IPS-18c (cell line): ENCODE data around the gene MAPK8IP3.

Source experiments
- H3K4me3 ChIP-seq: 2 replicates; pipeline ENCODE4 v1.7.0; 2013; ENCODE audit warnings: low read depth, mild to moderate bottlenecking, low read length, moderate library complexity; ENCODE audit not compliant: insufficient read depth
- H3K9me3 ChIP-seq: one replicate; pipeline ENCODE4 v1.6.1; 2013; ENCODE audit warnings: mild to moderate bottlenecking, low read length, moderate library complexity; ENCODE audit not compliant: control insufficient read depth, insufficient read depth

Gene MAPK8IP3

GRCh38 chr16:1782408-1783264 lies 76.6 kb downstream of the MAPK8IP3 start, which contains the start of the genes NUBP2 and SPSB3:
Gene NUBP2 (plus strand): TSS chr16:1782960. CDS start chr16:1783021, 61 bp downstream.
Gene SPSB3 (minus strand): TSS chr16:1782571. CDS start chr16:1781483, 1,088 bp downstream.
- peak within 1 kb of the TSS; percentile 80 for H3K4me3 ChIP-seq
- peaks cover 4% of the 10 kb centered on the region for H3K9me3 ChIP-seq

- Histone ChIP-seq H3K4me3 (no peak overlapping the region), H3K9me3 (peaks cover 4% of the 10 kb centered on the region)
Observed at GRCh38 chr16:1784977-1785845, 79.2 kb downstream of the MAPK8IP3 start.

GRCh38 chr16:1785846-1786170 lies 79.8 kb downstream of the MAPK8IP3 start:
- H3K9me3 ChIP-seq: peaks cover 4% of the 10 kb centered on the region
- H3K4me3 ChIP-seq: no peak overlapping the region

GRCh38 chr16:1786242-1787055 lies 80.5 kb downstream of the MAPK8IP3 start:
- Histone ChIP-seq H3K9me3 (peaks cover 4% of the 10 kb centered on the region), H3K4me3 (no peak overlapping the region)

- no peak overlapping the region for H3K4me3 ChIP-seq
Observed at GRCh38 chr16:1787056-1787321, 81.0 kb downstream of the MAPK8IP3 start.

GRCh38 chr16:1787322-1788094 lies 81.5 kb downstream of the MAPK8IP3 start:
- Histone ChIP-seq H3K9me3 (peaks cover 4% of the 10 kb centered on the region), H3K4me3 (no peak overlapping the region)

More at GRCh38 chr16:1787056-1787321, 81.0 kb downstream of the MAPK8IP3 start:
- H3K9me3 ChIP-seq: peaks cover 4% of the 10 kb centered on the region

- peaks cover under 1% of the 10 kb centered on the region for H3K9me3 ChIP-seq
- no peak overlapping the region for H3K4me3 ChIP-seq
Observed at GRCh38 chr16:1788095-1788707, 82.2 kb downstream of the MAPK8IP3 start.

GRCh38 chr16:1788708-1789100 lies 82.7 kb downstream of the MAPK8IP3 start:
- no peaks in the 10 kb centered on the region for H3K9me3 ChIP-seq
- H3K4me3 ChIP-seq: no peak overlapping the region

GRCh38 chr16:1789643-1790045 lies 83.6 kb downstream of the MAPK8IP3 start:
- no peaks in the 10 kb centered on the region for H3K9me3 ChIP-seq
- no peak overlapping the region for H3K4me3 ChIP-seq

- Histone ChIP-seq H3K9me3 (no peaks in the 10 kb centered on the region), H3K4me3 (no peak overlapping the region)
Observed at GRCh38 chr16:1790261-1790610, 84.2 kb downstream of the MAPK8IP3 start.

- H3K4me3 ChIP-seq: no peak overlapping the region
Observed at GRCh38 chr16:1790611-1791255, 84.7 kb downstream of the MAPK8IP3 start.

GRCh38 chr16:1791256-1791942 lies 85.4 kb downstream of the MAPK8IP3 start:
- no peak overlapping the region for H3K4me3 ChIP-seq
- H3K9me3 ChIP-seq: no peaks in the 10 kb centered on the region

More at GRCh38 chr16:1790611-1791255, 84.7 kb downstream of the MAPK8IP3 start:
- no peaks in the 10 kb centered on the region for H3K9me3 ChIP-seq

GRCh38 chr16:1791943-1792812 lies 86.2 kb downstream of the MAPK8IP3 start:
- H3K4me3 ChIP-seq: no peak overlapping the region
- no peaks in the 10 kb centered on the region for H3K9me3 ChIP-seq

- H3K4me3 ChIP-seq: no peak overlapping the region
- no peaks in the 10 kb centered on the region for H3K9me3 ChIP-seq
Observed at GRCh38 chr16:1792836-1793577, 87.0 kb downstream of the MAPK8IP3 start.
